ENCODE data around the gene CELF4.

DNA sequence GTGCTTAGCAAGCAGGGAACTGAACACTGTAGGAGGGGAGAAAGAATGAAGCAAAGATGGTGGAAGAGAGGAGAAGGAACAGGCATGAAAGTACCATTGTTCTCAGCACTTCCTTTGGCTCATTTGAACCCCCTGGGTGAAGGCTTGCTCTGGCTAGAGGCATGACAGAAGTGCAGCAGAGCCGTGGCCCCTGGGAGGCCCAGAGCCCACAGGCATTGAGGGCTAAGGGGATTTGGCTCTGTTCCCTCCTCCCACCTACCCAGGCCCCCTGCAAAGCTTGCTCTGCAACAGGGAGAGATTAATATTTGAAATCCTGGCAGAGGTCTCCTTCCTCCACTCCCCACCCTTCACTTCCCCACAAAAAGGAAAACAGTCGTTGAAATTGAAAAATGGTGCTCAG lies 262.6 kb downstream of the CELF4 start:
- TF ChIP-seq, protein P1, sequence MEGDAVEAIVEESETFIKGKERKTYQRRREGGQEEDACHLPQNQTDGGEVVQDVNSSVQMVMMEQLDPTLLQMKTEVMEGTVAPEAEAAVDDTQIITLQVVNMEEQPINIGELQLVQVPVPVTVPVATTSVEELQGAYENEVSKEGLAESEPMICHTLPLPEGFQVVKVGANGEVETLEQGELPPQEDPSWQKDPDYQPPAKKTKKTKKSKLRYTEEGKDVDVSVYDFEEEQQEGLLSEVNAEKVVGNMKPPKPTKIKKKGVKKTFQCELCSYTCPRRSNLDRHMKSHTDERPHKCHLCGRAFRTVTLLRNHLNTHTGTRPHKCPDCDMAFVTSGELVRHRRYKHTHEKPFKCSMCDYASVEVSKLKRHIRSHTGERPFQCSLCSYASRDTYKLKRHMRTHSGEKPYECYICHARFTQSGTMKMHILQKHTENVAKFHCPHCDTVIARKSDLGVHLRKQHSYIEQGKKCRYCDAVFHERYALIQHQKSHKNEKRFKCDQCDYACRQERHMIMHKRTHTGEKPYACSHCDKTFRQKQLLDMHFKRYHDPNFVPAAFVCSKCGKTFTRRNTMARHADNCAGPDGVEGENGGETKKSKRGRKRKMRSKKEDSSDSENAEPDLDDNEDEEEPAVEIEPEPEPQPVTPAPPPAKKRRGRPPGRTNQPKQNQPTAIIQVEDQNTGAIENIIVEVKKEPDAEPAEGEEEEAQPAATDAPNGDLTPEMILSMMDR (IDR thresholded peaks at IDR 0.05; ENCODE audit: extremely low read depth in 1 of 2, insufficient read depth in 1 of 2, low read depth in 1 of 2, low read length in 2 of 2) = no peak
- no peak for TF ChIP-seq POLR2A (IDR thresholded peaks at IDR 0.05; ENCODE audit: low read depth, low read length)
- no peak for TF ChIP-seq EZH2 (IDR thresholded peaks at IDR 0.05; ENCODE audit: borderline replicate concordance, low read depth, low read length, severe bottlenecking)
- no peak for TF ChIP-seq JUN (IDR thresholded peaks at IDR 0.05; ENCODE audit: borderline replicate concordance, insufficient read depth, insufficient read length, low read depth)
- TF ChIP-seq MAX (IDR thresholded peaks at IDR 0.05; ENCODE audit: insufficient read depth, insufficient read length) = no peak
